Body of pancreas (tissue), 4 donors: Measurements from ENCODE around the gene P2RX3. TPM values are rescaled to one million over a fixed set of nuclear protein-coding genes. Genes with fewer than 3 reads are reported as not detected.
A peak's percentile ranks its signal among the peaks of the same experiment; 100 is the strongest.

ENCODE experiments used
- ATAC-seq: fragments of 150-250 bp; one replicate; pipeline ENCODE4 v1.9.1; 2016
- DNase-seq, 4 donors: peaks; one replicate each; pipeline ENCODE4 v3.0.0-alpha.2; 2019
- H3K27ac ChIP-seq, 4 donors: fragments of 200-600 bp; sonication (generic); 1 replicate in 3 of 4; 2 replicates in 1 of 4; pipeline versions ENCODE4 v1.5.1 to v1.6.1; 2016 to 2019; ENCODE audit warnings: mild to moderate bottlenecking in 1 of 4, mixed read lengths in 1 of 4, moderate library complexity in 1 of 4
- H3K27me3 ChIP-seq, 2 donors: fragments of 200-600 bp; sonication (generic); one replicate each; pipeline ENCODE4 v1.6.0; 2016; ENCODE audit warnings: mild to moderate bottlenecking in 1 of 2
- H3K36me3 ChIP-seq, 2 donors: fragments of 200-600 bp; sonication (generic); replicated peaks in 1 of 2; 2 replicates each; pipeline ENCODE4 v1.5.1; 2016; ENCODE audit warnings: low read depth in 2 of 2; ENCODE audit not compliant: insufficient read depth in 1 of 2
- H3K4me1 ChIP-seq: fragments of 200-600 bp; sonication (generic); one replicate; pipeline ENCODE4 v1.6.0; 2016
- H3K4me3 ChIP-seq, 2 donors: fragments of 200-600 bp; sonication (generic); 1 replicate in 1 of 2; 2 replicates in 1 of 2; pipeline ENCODE4 v1.5.1; 2016 to 2019
- H3K9me3 ChIP-seq, 3 donors: fragments of 200-600 bp; sonication (generic); 1 replicate in 2 of 3; 2 replicates in 1 of 3; pipeline ENCODE4 v1.5.1; 2016
- POLR2A ChIP-seq, 3 donors: fragments of 450-650 bp; IDR thresholded peaks; one replicate each; pipeline ENCODE4 v1.6.1; 2016; ENCODE audit warnings: antibody characterized with exemption in 3 of 3, mild to moderate bottlenecking in 2 of 3
- WGBS, 2 donors: methylation state at CpG; one replicate each; pipeline ENCODE4 v1.1.5; 2017; 5-methylcytosine and 5-hydroxymethylcytosine counted together
- intact Hi-C: fragments of 100-400 bp; cut with DNase I; formaldehyde crosslinking; loops from one replicate; pipeline ENCODE4 v1.15.1; 2023
- total RNA-seq, 2 donors: library from RNA; depleted of rRNA; stranded (reverse); fragments of >200 nt; gene quantifications; one replicate each; pipeline ENCODE4 v1.1.0, GENCODE V29; 2016
- TF ChIP-seq, protein P1 (sequence below), 7 experiments: fragments of 450-650 bp in 4 of 7; fragments of 200-600 bp in 3 of 7; sonication (generic) in 3 of 7; IDR thresholded peaks; one replicate each; pipeline ENCODE4 v1.5.1; 2016 to 2019; ENCODE audit warnings: antibody characterized with exemption in 7 of 7

The P2RX3 gene
- total RNA-seq, 2 donors from 2014 or later, result not detected

DNA sequence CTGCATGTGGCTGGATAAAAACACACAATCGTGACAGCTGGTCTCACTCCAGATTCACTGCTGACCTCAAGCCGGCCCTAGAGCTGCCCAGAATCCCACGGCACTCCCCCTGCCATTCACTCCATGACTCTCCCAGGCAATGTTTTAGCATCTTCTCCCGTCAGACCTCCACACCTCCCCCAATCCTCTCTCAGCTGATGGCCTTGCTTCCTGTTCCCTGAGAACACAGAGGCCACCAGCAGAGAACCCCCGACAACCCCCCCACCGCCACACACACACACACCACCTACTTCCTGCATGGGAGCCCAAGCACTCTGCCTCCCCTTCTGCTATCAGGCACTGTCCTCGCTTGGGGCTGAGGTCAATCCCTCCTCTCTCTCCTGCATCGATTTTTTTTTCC is 22.7 kb upstream of the P2RX3 start:
- peak; percentile 5 for ATAC-seq
- peaks cover 4 to 8% of the 10 kb centered on the region in 2 donors for H3K36me3 ChIP-seq
- no peak overlapping the region for H3K4me3 ChIP-seq
- TF ChIP-seq, protein P1, sequence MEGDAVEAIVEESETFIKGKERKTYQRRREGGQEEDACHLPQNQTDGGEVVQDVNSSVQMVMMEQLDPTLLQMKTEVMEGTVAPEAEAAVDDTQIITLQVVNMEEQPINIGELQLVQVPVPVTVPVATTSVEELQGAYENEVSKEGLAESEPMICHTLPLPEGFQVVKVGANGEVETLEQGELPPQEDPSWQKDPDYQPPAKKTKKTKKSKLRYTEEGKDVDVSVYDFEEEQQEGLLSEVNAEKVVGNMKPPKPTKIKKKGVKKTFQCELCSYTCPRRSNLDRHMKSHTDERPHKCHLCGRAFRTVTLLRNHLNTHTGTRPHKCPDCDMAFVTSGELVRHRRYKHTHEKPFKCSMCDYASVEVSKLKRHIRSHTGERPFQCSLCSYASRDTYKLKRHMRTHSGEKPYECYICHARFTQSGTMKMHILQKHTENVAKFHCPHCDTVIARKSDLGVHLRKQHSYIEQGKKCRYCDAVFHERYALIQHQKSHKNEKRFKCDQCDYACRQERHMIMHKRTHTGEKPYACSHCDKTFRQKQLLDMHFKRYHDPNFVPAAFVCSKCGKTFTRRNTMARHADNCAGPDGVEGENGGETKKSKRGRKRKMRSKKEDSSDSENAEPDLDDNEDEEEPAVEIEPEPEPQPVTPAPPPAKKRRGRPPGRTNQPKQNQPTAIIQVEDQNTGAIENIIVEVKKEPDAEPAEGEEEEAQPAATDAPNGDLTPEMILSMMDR (IDR thresholded peaks at IDR 0.05), result no peak
- no peak for TF ChIP-seq POLR2A (IDR thresholded peaks at IDR 0.05)
- intact Hi-C loops, result no loop called here
- H3K27ac ChIP-seq, result peak overlapping the region; percentile 22 to 97 (median 46)
- peaks cover 88% of the 10 kb centered on the region for H3K4me1 ChIP-seq
- peak in 3 of 4 donors; percentile 57 to 72 (median 57) for DNase-seq
- 6 to 11% methylated on average over 8 of the region's 8 CpGs for WGBS, 2 donors
- no peaks in the 10 kb centered on the region for H3K9me3 ChIP-seq
- no peaks in the 10 kb centered on the region for H3K27me3 ChIP-seq

- TF ChIP-seq POLR2A (IDR thresholded peaks at IDR 0.05), result no peak
- TF ChIP-seq, protein P1 (IDR thresholded peaks at IDR 0.05), result no peak
Measured at GRCh38 chr11:57316017-57316416, 22.1 kb upstream of the P2RX3 start.

GRCh38 chr11:57318178-57318577 is 20.0 kb upstream of the P2RX3 start:
- Histone ChIP-seq H3K27me3 (no peaks in the 10 kb centered on the region), H3K4me3 (no peak overlapping the region), H3K27ac (peak overlapping the region; percentile 16 to 65 (median 40)), H3K4me1 (peaks cover 88% of the 10 kb centered on the region), H3K9me3 (no peaks in the 10 kb centered on the region), H3K36me3 (peaks cover 4 to 8% of the 10 kb centered on the region in 2 donors)
- intact Hi-C loops, result no loop called here
- DNase-seq (peak in 3 of 4 donors; percentile 52 to 71 (median 66)), ATAC-seq (no peak)
- 19 to 40% methylated on average over 2 of the region's 2 CpGs for WGBS, 2 donors
- no peak for TF ChIP-seq POLR2A (IDR thresholded peaks at IDR 0.05)
- TF ChIP-seq, protein P1 (IDR thresholded peaks at IDR 0.05), result no peak

More at GRCh38 chr11:57316017-57316416, 22.1 kb upstream of the P2RX3 start:
- Histone ChIP-seq H3K36me3 (peaks cover 4 to 8% of the 10 kb centered on the region in 2 donors), H3K27ac (peak overlapping the region in 3 of 4 donors; percentile 32 to 97 (median 60)), H3K27me3 (no peaks in the 10 kb centered on the region), H3K9me3 (no peaks in the 10 kb centered on the region), H3K4me1 (peaks cover 88% of the 10 kb centered on the region), H3K4me3 (no peak overlapping the region)
- 37 to 48% methylated on average over 3 of the region's 3 CpGs for WGBS, 2 donors
- DNase-seq, result no peak
- no peak for ATAC-seq
- intact Hi-C loops, result no loop called here

DNA sequence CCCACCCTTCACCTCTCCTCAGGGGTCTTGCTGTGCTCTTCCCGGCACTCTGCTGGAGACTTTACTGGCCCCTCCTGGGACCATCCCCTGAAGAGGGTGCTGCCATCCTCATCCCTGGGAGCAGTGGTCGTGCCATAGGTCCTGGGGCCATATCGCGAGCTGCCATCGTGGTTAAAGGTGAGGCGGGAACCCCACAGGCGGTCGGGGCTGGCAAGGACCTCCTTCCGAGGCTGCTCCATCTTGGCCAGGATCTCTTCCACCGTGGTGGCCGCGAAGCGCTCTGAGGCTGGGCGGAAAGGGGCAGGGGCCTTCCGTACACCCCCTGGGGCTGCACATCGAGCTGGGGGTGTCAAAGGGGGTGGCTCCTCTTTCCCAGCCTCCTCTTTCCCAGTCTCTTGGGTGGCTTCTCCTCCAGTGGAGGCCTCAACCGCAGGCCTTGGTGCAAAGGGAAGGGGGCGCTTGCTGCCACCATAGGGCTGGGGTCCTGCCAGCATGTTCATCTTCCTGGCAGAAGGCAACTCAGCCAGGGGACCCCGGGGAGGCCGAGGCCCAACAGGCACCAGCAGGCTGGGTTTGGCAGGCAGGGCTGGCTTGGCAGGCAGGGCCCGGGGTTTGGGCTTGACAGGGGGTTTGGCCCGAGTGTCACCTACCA is 18.0 kb upstream of the P2RX3 start:
- Histone ChIP-seq H3K4me1 (peaks cover 85% of the 10 kb centered on the region), H3K27ac (peak overlapping the region; percentile 1 to 97 (median 94)), H3K27me3 (no peaks in the 10 kb centered on the region), H3K36me3 (peaks cover 4% of the 10 kb centered on the region in 2 donors), H3K4me3 (no peak overlapping the region), H3K9me3 (no peaks in the 10 kb centered on the region)
- intact Hi-C loops, result no loop called here
- no peak for TF ChIP-seq POLR2A (IDR thresholded peaks at IDR 0.05)
- TF ChIP-seq, protein P1 (IDR thresholded peaks at IDR 0.05), result no peak
- ATAC-seq, result no peak
- 77% methylated on average over 19 of the region's 22 CpGs for WGBS, 2 donors
- DNase-seq, result no peak
